ENCODE measurements around the gene WNT5B. TPM values are rescaled to one million over a fixed set of nuclear protein-coding genes. Genes with fewer than 3 reads are reported as not detected.

WNT5B gene
- total and polyA plus RNA-seq, 9 of the 15 experiments (the other 6 are each of a cell fraction or from before 2014, with no cell fraction given), result 0.42 to 16.8 (median 5.4) TPM

- Histone ChIP-seq H4K20me1 (replicated peaks; ENCODE audit: control insufficient read depth, insufficient read depth, low read length) (peaks cover 12% of the 10 kb centered on the region), H3K4me1 (replicated peaks in 1 of 2; ENCODE audit: control insufficient read depth in 2 of 2, insufficient read depth in 2 of 2, low read length in 2 of 2) (peaks cover 26 to 42% of the 10 kb centered on the region in 2 experiments; a peak in 4 of 5 replicates), H3K36me3 (ENCODE audit: control insufficient read depth, insufficient read depth, low read length) (peaks cover 10% of the 10 kb centered on the region; the same call in 1 of the 3 replicates), H3K4me3 (peak within 1 kb of the TSS; percentile 62), H3K79me2 (ENCODE audit: control insufficient read depth, insufficient read depth, low read length) (peaks cover 58% of the 10 kb centered on the region), H2AFZ (ENCODE audit: low read depth, low read length) (peak within 1 kb of the TSS; percentile 94), H3K27me3 (ENCODE audit: control insufficient read depth in 2 of 2, insufficient read depth in 2 of 2, low read length in 2 of 2) (no peaks in the 10 kb centered on the region), H3K27ac (ENCODE audit: extremely low read depth, low read depth, low read length) (peak within 1 kb of the TSS; percentile 87), H3K9me1 (ENCODE audit: control insufficient read depth, insufficient read depth, low read length) (no peaks in the 10 kb centered on the region), H3K4me2 (ENCODE audit: insufficient read depth, low read length) (peak within 1 kb of the TSS; percentile 86), H3K9ac (ENCODE audit: insufficient read depth in 1 of 2, low read depth in 2 of 2, low read length in 2 of 2) (peak within 1 kb of the TSS; percentile 65 to 90), H3K9me3 (replicated peaks; ENCODE audit: control insufficient read depth, insufficient read depth, low read depth, low read length) (no peaks in the 10 kb centered on the region)
- peak; percentile 40 for FAIRE-seq
- in situ Hi-C loops (cut with MboI), result loop anchor here (5.0 to 25.0 kb wide), 3 partner anchors 307 to 1032 kb away; no protein-coding TSS in a partner anchor
- no TSS peak for BruUV-seq (replicated peaks)
- ChIA-PET POLR2A (interaction anchor here (0.9 to 1.8 kb wide), 3 partner anchors 9 to 19 kb away, joined by 4 to 5 read pairs (median 5); no protein-coding TSS in a partner anchor), CTCF (ENCODE audit: low intra/inter-chr PET ratio) (interaction anchor here (0.7 kb wide), 1 partner anchor 11 kb away, joined by 3 read pairs; no protein-coding TSS in a partner anchor)
- WGBS (ENCODE audit: insufficient coverage, low coverage, missing lambda C conversion rate), result under 1% methylated on average over 21 of the region's 115 CpGs
- peak; percentile 77 to 91 (median 80) for DNase-seq (ENCODE audit: extremely low read depth in 1 of 4, low spot score in 3 of 4)
- intact Hi-C loops (cut with micrococcal nuclease), result no loop called here
- ATAC-seq, result peak; percentile 80
- TF ChIP-seq SIX5 (IDR thresholded peaks at IDR 0.05; ENCODE audit: borderline replicate concordance in 1 of 2, insufficient read depth in 1 of 2, low read depth in 1 of 2, low read length in 2 of 2) (0 out of 4 replicates have a peak, but pooled peaks of 1 of the 2 experiments have one; percentile 0), NR2C2 (CRISPR knock-in tag; IDR thresholded peaks at IDR 0.05) (no peak), NR2C2 (tag; IDR thresholded peaks at IDR 0.05) (peak; percentile 15; the same call in 1 of the 2 replicates), RBFOX2 (IDR thresholded peaks at IDR 0.05; ENCODE audit: low read depth, low read length) (peak; percentile 59), HCFC1 (IDR thresholded peaks at IDR 0.05; ENCODE audit: low read depth, low read length) (peak; percentile 45), MTA3 (IDR thresholded peaks at IDR 0.05; ENCODE audit: borderline replicate concordance) (0 out of 2 replicates have a peak, but pooled peaks have one; percentile 27), PKNOX1 (IDR thresholded peaks at IDR 0.05) (peak; percentile 58), MAZ (CRISPR knock-in tag; conservative IDR thresholded peaks at IDR 0.05 in 1 of 2, IDR thresholded peaks at IDR 0.05 in 1 of 2) (peak in 1 of 2 experiments; percentile 51; a peak in 1 of 4 replicates), ATF1 (CRISPR knock-in tag; IDR thresholded peaks at IDR 0.05) (no peak), ATF1 (tag; IDR thresholded peaks at IDR 0.05) (no peak), NKRF (IDR thresholded peaks at IDR 0.05; ENCODE audit: borderline replicate concordance) (0 out of 2 replicates have a peak, but pooled peaks have one; percentile 49), CCNT2 (IDR thresholded peaks at IDR 0.05; ENCODE audit: borderline replicate concordance, extremely low read depth, insufficient read length, low read depth, low read length) (peak; percentile 89)
These were observed 34.6 kb upstream of the WNT5B start, which contains the start of gene FBXL14 for GRCh38 chr12:1594261-1595025. FBXL14 (minus strand) TSS chr12:1594581; CDS start chr12:1594066, 515 bp downstream.

All from K562 (cell line).